H7 (cell line): Measurements from ENCODE around the gene ALG14. TPM values are rescaled to one million over a fixed set of nuclear protein-coding genes. Genes with fewer than 3 reads are reported as not detected.
"Not testable (repeated sequence)": the region's sequence is repeated elsewhere in the genome, so short reads cannot be mapped to it uniquely, and the experiment has no call there.

Experiments
- DNase-seq: peaks from one replicate; pipeline ENCODE4 v3.0.0; 2012
- H3K27me3 ChIP-seq: 2 replicates; pipeline ENCODE4 v1.6.0; 2011; ENCODE audit warnings: mild to moderate bottlenecking, low read length; ENCODE audit not compliant: control insufficient read depth, insufficient read depth
- H3K36me3 ChIP-seq: replicated peaks from 2 replicates; pipeline ENCODE4 v1.5.1; 2011; ENCODE audit warnings: low read length; ENCODE audit not compliant: control insufficient read depth, insufficient read depth
- H3K4me3 ChIP-seq: 2 replicates; pipeline ENCODE4 v1.5.1; 2011; ENCODE audit warnings: low read depth, mild to moderate bottlenecking, control low read depth, low read length, moderate library complexity; ENCODE audit not compliant: insufficient read depth
- total RNA-seq: library from RNA; depleted of rRNA; stranded (reverse); fragments of >200 nt; shearing (Covaris generic); gene quantifications from 2 replicates; pipeline ENCODE4 v1.2.3, GENCODE V29; 2014

ALG14 gene
- total RNA-seq, 1 experiment from 2014 or later, result 0.73 TPM

- Histone ChIP-seq H3K36me3 (no peaks in the 10 kb centered on the region), H3K4me3 (peak overlapping the region; percentile 81), H3K27me3 (peaks cover 3% of the 10 kb centered on the region; the same call in 1 of the 2 replicates)
- no peak for DNase-seq
These were observed 634 bp downstream of the ALG14 start for GRCh38 chr1:95072117-95072516.

GRCh38 chr1:95071539-95071938 is 1.2 kb downstream of the ALG14 start:
- Histone ChIP-seq H3K27me3 (peaks cover 3% of the 10 kb centered on the region; the same call in 1 of the 2 replicates), H3K36me3 (no peaks in the 10 kb centered on the region), H3K4me3 (no peak overlapping the region)
- DNase-seq, result no peak

GRCh38 chr1:95069710-95070093 is 3.0 kb downstream of the ALG14 start:
- Histone ChIP-seq H3K27me3 (peaks cover 3% of the 10 kb centered on the region; the same call in 1 of the 2 replicates), H3K4me3 (no peak overlapping the region), H3K36me3 (no peaks in the 10 kb centered on the region)
- DNase-seq, result no peak

GRCh38 chr1:95068956-95069709 is 3.6 kb downstream of the ALG14 start:
- Histone ChIP-seq H3K27me3 (peaks cover 3% of the 10 kb centered on the region; the same call in 1 of the 2 replicates), H3K36me3 (no peaks in the 10 kb centered on the region), H3K4me3 (no peak overlapping the region)
- no peak for DNase-seq

GRCh38 chr1:95067568-95067967 is 5.2 kb downstream of the ALG14 start:
- Histone ChIP-seq H3K36me3 (no peaks in the 10 kb centered on the region), H3K27me3 (no peaks in the 10 kb centered on the region), H3K4me3 (no peak overlapping the region)
- no peak for DNase-seq

GRCh38 chr1:95067062-95067461 is 5.7 kb downstream of the ALG14 start:
- no peaks in the 10 kb centered on the region for H3K27me3 ChIP-seq
- no peak overlapping the region for H3K4me3 ChIP-seq
- no peak for DNase-seq
- no peaks in the 10 kb centered on the region for H3K36me3 ChIP-seq

GRCh38 chr1:95061445-95062006 is 11.2 kb downstream of the ALG14 start:
- no peak for DNase-seq
- Histone ChIP-seq H3K36me3 (no peaks in the 10 kb centered on the region), H3K4me3 (no peak overlapping the region), H3K27me3 (no peaks in the 10 kb centered on the region)

- no peaks in the 10 kb centered on the region for H3K36me3 ChIP-seq
- DNase-seq, result no peak
- H3K4me3 ChIP-seq, result no peak overlapping the region
- H3K27me3 ChIP-seq, result no peaks in the 10 kb centered on the region
These were observed 13.8 kb downstream of the ALG14 start for GRCh38 chr1:95058974-95059373.

GRCh38 chr1:95057351-95057750 is 15.4 kb downstream of the ALG14 start:
- Histone ChIP-seq H3K27me3 (no peaks in the 10 kb centered on the region), H3K36me3 (no peaks in the 10 kb centered on the region), H3K4me3 (no peak overlapping the region)
- DNase-seq, result no peak

- Histone ChIP-seq H3K4me3 (no peak overlapping the region), H3K27me3 (no peaks in the 10 kb centered on the region), H3K36me3 (no peaks in the 10 kb centered on the region)
- no peak for DNase-seq
These were observed 22.8 kb downstream of the ALG14 start for GRCh38 chr1:95049935-95050334.

GRCh38 chr1:95048317-95048716 is 24.4 kb downstream of the ALG14 start:
- Histone ChIP-seq H3K4me3 (no peak overlapping the region), H3K36me3 (no peaks in the 10 kb centered on the region), H3K27me3 (no peaks in the 10 kb centered on the region)
- DNase-seq, result no peak

GRCh38 chr1:95047624-95048023 is 25.1 kb downstream of the ALG14 start:
- H3K4me3 ChIP-seq, H3K27me3 ChIP-seq, DNase-seq, H3K36me3 ChIP-seq: not testable (repeated sequence)

GRCh38 chr1:95046359-95046758 is 26.4 kb downstream of the ALG14 start:
- Histone ChIP-seq H3K36me3 (no peaks in the 10 kb centered on the region), H3K4me3 (no peak overlapping the region), H3K27me3 (no peaks in the 10 kb centered on the region)
- no peak for DNase-seq

- DNase-seq, result peak; percentile 66
- no peaks in the 10 kb centered on the region for H3K36me3 ChIP-seq
- no peaks in the 10 kb centered on the region for H3K27me3 ChIP-seq
- peak overlapping the region; percentile 6; the same call in 1 of the 2 replicates for H3K4me3 ChIP-seq
These were observed 29.4 kb downstream of the ALG14 start for GRCh38 chr1:95043141-95043980.

GRCh38 chr1:95042286-95042685 is 30.5 kb downstream of the ALG14 start:
- Histone ChIP-seq H3K27me3 (no peaks in the 10 kb centered on the region), H3K36me3 (no peaks in the 10 kb centered on the region), H3K4me3 (no peak overlapping the region)
- DNase-seq, result no peak
